SK-N-SH treated with all-trans-retinoic acid at 6 μM for 48 hours (cell line): ENCODE results near the gene PTGER3.

ENCODE experiments used
- ARNTL ChIP-seq: fragments of 450-650 bp; formaldehyde crosslinking; IDR thresholded peaks from 2 replicates; pipeline ENCODE4 v1.5.0; 2020; ENCODE audit warnings: low read depth, mild to moderate bottlenecking, moderate library complexity, borderline replicate concordance
- CREB5 ChIP-seq: fragments of 250-450 bp; sonication (Bioruptor Pico); IDR thresholded peaks from 2 replicates; pipeline ENCODE4 v1.5.1; 2020; ENCODE audit warnings: low read depth, mild to moderate bottlenecking, moderate library complexity
- CSDC2 ChIP-seq: fragments of 250-450 bp; sonication (Bioruptor Pico); IDR thresholded peaks from 2 replicates; pipeline ENCODE4 v1.5.0; 2020; ENCODE audit warnings: mild to moderate bottlenecking, moderate library complexity
- ESRRG ChIP-seq: fragments of 250-450 bp; sonication (Bioruptor Pico); IDR thresholded peaks from 2 replicates; pipeline ENCODE4 v1.6.1; 2021; ENCODE audit warnings: mild to moderate bottlenecking
- GLIS3 ChIP-seq: fragments of 250-450 bp; sonication (Bioruptor Pico); IDR thresholded peaks from 2 replicates; pipeline ENCODE4 v1.5.0; 2020; ENCODE audit warnings: mild to moderate bottlenecking, moderate library complexity
- ISL1 ChIP-seq: fragments of 250-450 bp; sonication (Bioruptor Pico); IDR thresholded peaks from 2 replicates; pipeline ENCODE4 v2.1.2; 2022; ENCODE audit warnings: mild to moderate bottlenecking, moderate library complexity
- RARB ChIP-seq: fragments of 250-450 bp; sonication (Bioruptor Pico); IDR thresholded peaks from 2 replicates; pipeline ENCODE4 v1.8.0; 2021; ENCODE audit warnings: mild to moderate bottlenecking, moderate library complexity
- TOX ChIP-seq: fragments of 250-450 bp; sonication (Bioruptor Pico); IDR thresholded peaks from 2 replicates; pipeline ENCODE4 v1.8.0; 2021; ENCODE audit warnings: mild to moderate bottlenecking, moderate library complexity, borderline replicate concordance
- ZFP3 ChIP-seq: fragments of 250-450 bp; sonication (Bioruptor Pico); IDR thresholded peaks from 2 replicates; pipeline ENCODE4 v1.5.0; 2020; ENCODE audit warnings: mild to moderate bottlenecking, moderate library complexity
- ZNF565 ChIP-seq: fragments of 450-650 bp; formaldehyde crosslinking; conservative IDR thresholded peaks from 2 replicates; pipeline ENCODE4 v1.5.0; 2020; ENCODE audit warnings: low read depth, mild to moderate bottlenecking, moderate library complexity
- TF ChIP-seq, protein P1 (sequence below): fragments of 250-450 bp; sonication (Bioruptor Pico); IDR thresholded peaks from 2 replicates; pipeline ENCODE4 v1.8.0; 2021; ENCODE audit warnings: low read depth, mild to moderate bottlenecking, moderate library complexity, borderline replicate concordance

GRCh38 chr1:71071720-71072119, 24.1 kb upstream of the PTGER3 start:
- TF ChIP-seq ZFP3 = no peak
- TF ChIP-seq ARNTL (CRISPR knock-in tag) = no peak
- TF ChIP-seq CREB5 (CRISPR knock-in tag) = no peak
- TF ChIP-seq GLIS3 (CRISPR knock-in tag) = no peak
- TF ChIP-seq ISL1 (CRISPR knock-in tag) = no peak
- TF ChIP-seq ZNF565 = no peak
- TF ChIP-seq, protein P1, sequence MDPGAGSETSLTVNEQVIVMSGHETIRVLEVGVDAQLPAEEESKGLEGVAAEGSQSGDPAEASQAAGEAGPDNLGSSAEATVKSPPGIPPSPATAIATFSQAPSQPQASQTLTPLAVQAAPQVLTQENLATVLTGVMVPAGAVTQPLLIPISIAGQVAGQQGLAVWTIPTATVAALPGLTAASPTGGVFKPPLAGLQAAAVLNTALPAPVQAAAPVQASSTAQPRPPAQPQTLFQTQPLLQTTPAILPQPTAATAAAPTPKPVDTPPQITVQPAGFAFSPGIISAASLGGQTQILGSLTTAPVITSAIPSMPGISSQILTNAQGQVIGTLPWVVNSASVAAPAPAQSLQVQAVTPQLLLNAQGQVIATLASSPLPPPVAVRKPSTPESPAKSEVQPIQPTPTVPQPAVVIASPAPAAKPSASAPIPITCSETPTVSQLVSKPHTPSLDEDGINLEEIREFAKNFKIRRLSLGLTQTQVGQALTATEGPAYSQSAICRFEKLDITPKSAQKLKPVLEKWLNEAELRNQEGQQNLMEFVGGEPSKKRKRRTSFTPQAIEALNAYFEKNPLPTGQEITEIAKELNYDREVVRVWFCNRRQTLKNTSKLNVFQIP (CRISPR knock-in tag) = no peak
- no peak for TF ChIP-seq CSDC2 (CRISPR knock-in tag)
- no peak for TF ChIP-seq ESRRG (CRISPR knock-in tag)
- TF ChIP-seq RARB (CRISPR knock-in tag) = no peak
- no peak for TF ChIP-seq TOX (CRISPR knock-in tag)
